Loucy (cell line): ENCODE results near the gene SPATC1L.

Experiments
- EZH2phosphoT487 ChIP-seq: fragments of 200-600 bp; IDR thresholded peaks from 2 replicates; pipeline ENCODE4 v1.6.1; 2018; ENCODE audit warnings: antibody characterized with exemption, mild to moderate bottlenecking, moderate library complexity, borderline replicate concordance
- TF ChIP-seq, protein P1 (sequence below): fragments of 200-600 bp; sonication (generic); conservative IDR thresholded peaks from 2 replicates; pipeline ENCODE4 v1.5.1; 2014; ENCODE audit warnings: mild to moderate bottlenecking, antibody characterized with exemption, low read length

DNA sequence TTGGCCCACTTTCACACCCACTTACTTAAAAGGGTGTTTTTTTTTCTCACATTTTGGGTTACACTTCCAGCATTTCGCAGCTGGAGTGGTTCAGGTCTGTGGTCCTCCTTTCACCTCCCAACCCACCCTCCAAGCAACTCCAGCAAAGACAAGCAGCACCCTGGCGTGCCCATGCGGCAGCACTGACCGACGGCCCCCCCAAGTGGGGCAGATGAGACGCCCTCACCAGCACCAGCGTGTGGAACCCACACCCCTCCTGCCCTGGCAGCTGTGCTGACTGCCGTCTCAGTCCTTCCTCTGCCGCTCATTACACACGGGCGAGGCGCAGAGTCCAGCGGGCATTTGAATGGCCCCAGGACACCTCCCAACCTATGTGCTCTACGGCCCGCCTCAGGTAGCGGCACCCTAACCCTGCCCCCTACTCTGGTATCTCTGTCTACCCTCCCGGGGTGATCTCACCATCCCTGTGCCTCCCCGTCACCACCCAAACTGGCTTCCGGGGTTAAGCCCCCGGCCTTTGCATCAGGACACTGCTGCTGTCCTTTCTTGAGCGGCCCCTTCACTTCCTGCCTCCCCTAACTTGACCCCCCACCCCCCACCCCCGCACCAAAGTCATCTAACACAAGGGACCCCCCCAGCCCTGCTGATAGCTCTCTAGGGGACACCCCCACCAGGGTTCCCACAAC, 33.4 kb upstream of the SPATC1L start:
- TF ChIP-seq, protein P1, sequence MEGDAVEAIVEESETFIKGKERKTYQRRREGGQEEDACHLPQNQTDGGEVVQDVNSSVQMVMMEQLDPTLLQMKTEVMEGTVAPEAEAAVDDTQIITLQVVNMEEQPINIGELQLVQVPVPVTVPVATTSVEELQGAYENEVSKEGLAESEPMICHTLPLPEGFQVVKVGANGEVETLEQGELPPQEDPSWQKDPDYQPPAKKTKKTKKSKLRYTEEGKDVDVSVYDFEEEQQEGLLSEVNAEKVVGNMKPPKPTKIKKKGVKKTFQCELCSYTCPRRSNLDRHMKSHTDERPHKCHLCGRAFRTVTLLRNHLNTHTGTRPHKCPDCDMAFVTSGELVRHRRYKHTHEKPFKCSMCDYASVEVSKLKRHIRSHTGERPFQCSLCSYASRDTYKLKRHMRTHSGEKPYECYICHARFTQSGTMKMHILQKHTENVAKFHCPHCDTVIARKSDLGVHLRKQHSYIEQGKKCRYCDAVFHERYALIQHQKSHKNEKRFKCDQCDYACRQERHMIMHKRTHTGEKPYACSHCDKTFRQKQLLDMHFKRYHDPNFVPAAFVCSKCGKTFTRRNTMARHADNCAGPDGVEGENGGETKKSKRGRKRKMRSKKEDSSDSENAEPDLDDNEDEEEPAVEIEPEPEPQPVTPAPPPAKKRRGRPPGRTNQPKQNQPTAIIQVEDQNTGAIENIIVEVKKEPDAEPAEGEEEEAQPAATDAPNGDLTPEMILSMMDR = no peak
- TF ChIP-seq EZH2phosphoT487 = no peak
